T-cell (primary cell): ENCODE results near the gene TBCA. TPM values are rescaled to one million over a fixed set of nuclear protein-coding genes. Genes with fewer than 3 reads are reported as not detected.

ENCODE experiments used
- ATAC-seq, 4 experiments: fragments of 200-7000 bp in 3 of 4; fragments of 150-1000 bp in 1 of 4; cut with Tn5 transposase; replicated peaks in 1 of 4; 1 replicate in 3 of 4; 2 replicates in 1 of 4; pipeline ENCODE4 v1.10.0; 2021; ENCODE audit warnings: moderate library complexity in 3 of 4, mild to moderate bottlenecking in 2 of 4, moderate number of reproducible peaks in 1 of 4
- CTCF ChIA-PET, 2 donors: fragments of 300-600 bp; sonication (Branson Sonifier 250); formaldehyde crosslinking; loops; one replicate each; lab custom pipeline; 2022; ENCODE audit warnings: antibody characterized with exemption in 2 of 2; lab: Charles Lee
- POLR2A ChIA-PET, 2 donors: fragments of 300-600 bp; sonication (Branson Sonifier 250); formaldehyde crosslinking; loops; one replicate each; lab custom pipeline; 2022; ENCODE audit warnings: antibody characterized with exemption in 2 of 2; lab: Charles Lee
- DNase-seq, 35 experiments: peaks; one replicate each; pipeline versions ENCODE4 v3.0.0 to v3.0.0-alpha.2; 2013 to 2023
- H3K27ac ChIP-seq: one replicate; pipeline ENCODE4 v1.5.1; 2013; ENCODE audit warnings: low read length
- H3K27me3 ChIP-seq, 2 experiments: replicated peaks in 1 of 2; 1 replicate in 1 of 2; 2 replicates in 1 of 2; pipeline versions ENCODE4 v1.6.1 to v1.7.0; 2013; ENCODE audit warnings: low read length in 1 of 2, mixed read lengths in 1 of 2; ENCODE audit not compliant: control insufficient read depth in 2 of 2, insufficient read depth in 2 of 2; ENCODE audit errors: extremely low read depth in 1 of 2
- H3K36me3 ChIP-seq, 2 donors: 1 replicate in 1 of 2; 2 replicates in 1 of 2; pipeline versions ENCODE4 v1.6.1 to v1.7.0; 2013; ENCODE audit warnings: low read length in 1 of 2; ENCODE audit not compliant: control insufficient read depth in 2 of 2, insufficient read depth in 1 of 2; ENCODE audit errors: extremely low read depth in 1 of 2
- H3K4me1 ChIP-seq, 2 experiments: 1 replicate in 1 of 2; 2 replicates in 1 of 2; pipeline versions ENCODE4 v1.6.1 to v1.7.0; 2013; ENCODE audit warnings: low read length in 2 of 2, mixed read lengths in 1 of 2; ENCODE audit not compliant: insufficient read depth in 2 of 2, control insufficient read depth in 1 of 2; ENCODE audit errors: extremely low read depth in 1 of 2
- H3K4me3 ChIP-seq, 2 donors: 1 replicate in 1 of 2; 2 replicates in 1 of 2; pipeline versions ENCODE4 v1.5.1 to v1.7.0; 2013; ENCODE audit warnings: mild to moderate bottlenecking in 2 of 2, low read length in 1 of 2, moderate library complexity in 1 of 2; ENCODE audit not compliant: control insufficient read depth in 1 of 2; ENCODE audit errors: extremely low read depth in 1 of 2
- H3K9me3 ChIP-seq: 2 replicates; pipeline ENCODE4 v1.7.0; 2013
- H3K27ac Mint-ChIP-seq, 2 donors: one replicate each; pipeline ENCODE4 v1.8.0; 2020 to 2021; ENCODE audit warnings: mild to moderate bottlenecking in 2 of 2, mixed read lengths in 2 of 2
- H3K27me3 Mint-ChIP-seq, 2 donors: one replicate each; pipeline ENCODE4 v1.8.0; 2021 to 2022; ENCODE audit warnings: mixed read lengths in 2 of 2
- H3K36me3 Mint-ChIP-seq: one replicate; pipeline ENCODE4 v1.8.0; 2021; ENCODE audit warnings: mixed read lengths
- H3K4me1 Mint-ChIP-seq, 3 donors: one replicate each; pipeline ENCODE4 v1.8.0; 2020 to 2022; ENCODE audit warnings: mixed read lengths in 3 of 3, mild to moderate bottlenecking in 1 of 3
- H3K4me3 Mint-ChIP-seq, 3 donors: one replicate each; pipeline ENCODE4 v1.8.0; 2020 to 2022; ENCODE audit warnings: mild to moderate bottlenecking in 3 of 3, mixed read lengths in 3 of 3, moderate library complexity in 3 of 3
- H3K9me3 Mint-ChIP-seq, 3 donors: one replicate each; pipeline ENCODE4 v1.8.0; 2020 to 2022; ENCODE audit warnings: mixed read lengths in 3 of 3
- WGBS: methylation state at CpG from one replicate; pipeline ENCODE4 v1.1.5; 2013; ENCODE audit warnings: missing lambda C conversion rate; ENCODE audit not compliant: insufficient coverage; 5-methylcytosine and 5-hydroxymethylcytosine counted together
- total RNA-seq, 35 experiments: library from RNA in 6 of 35; stranded (reverse) in 6 of 35; fragments of 120-200 nt in 1 of 35; gene quantifications; one replicate each; pipeline versions ENCODE4 v1.2.1 to v1.2.4 and lab custom pipeline; 2013 to 2026

Gene TBCA, protein sequence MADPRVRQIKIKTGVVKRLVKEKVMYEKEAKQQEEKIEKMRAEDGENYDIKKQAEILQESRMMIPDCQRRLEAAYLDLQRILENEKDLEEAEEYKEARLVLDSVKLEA
- 100 to 1,000 TPM in 1 of 5 donors, 10 to 100 TPM in 4; 81.5 to 114 (median 93.4) TPM for total RNA-seq
- 95.5 TPM for total RNA-seq (2013)
- total RNA-seq (lab: John Stamatoyannopoulos, UW): 29.2 to 118 (median 40.2) reads per million in 29 experiments

DNA sequence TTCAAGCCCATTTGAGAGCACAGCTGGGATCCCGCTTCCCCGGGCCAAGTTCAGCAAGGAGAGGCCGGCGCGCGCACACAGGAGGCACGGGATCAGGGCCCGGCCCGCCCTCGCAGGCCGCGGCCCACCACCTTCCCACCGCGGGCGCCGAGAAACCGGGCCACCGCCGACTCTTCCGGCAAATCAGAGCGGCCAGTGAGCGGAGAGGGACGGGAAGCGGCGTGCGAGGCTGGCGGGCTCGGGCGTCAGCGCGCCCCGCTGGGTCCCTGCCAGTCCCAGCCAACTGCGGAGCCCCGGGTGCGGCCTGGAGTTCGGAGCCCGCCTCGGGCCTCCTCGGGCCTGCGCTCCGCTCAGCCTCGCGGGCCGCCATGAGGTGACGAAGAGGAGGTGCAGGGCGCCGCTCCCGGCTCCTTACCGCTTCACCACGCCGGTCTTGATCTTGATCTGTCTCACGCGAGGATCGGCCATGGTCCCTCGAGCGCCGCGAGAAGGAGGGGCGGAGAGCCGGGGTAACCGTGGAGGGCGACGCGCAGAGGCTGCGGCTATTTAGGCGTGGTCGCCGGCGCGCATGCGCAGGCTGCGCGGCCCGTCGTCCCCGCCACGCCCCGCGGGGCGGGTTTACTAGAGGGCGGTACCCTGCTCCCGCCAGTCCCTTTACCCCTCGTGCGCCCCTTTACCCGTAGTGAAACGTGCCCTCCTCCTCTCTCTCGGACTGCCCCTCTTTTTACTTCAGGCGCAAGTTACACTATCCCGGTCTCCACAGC is at the start of gene TBCA:
Gene TBCA, minus strand, starts transcription at position 550 of the 764 bp plus-strand sequence. Its CDS starts 82 bp downstream, at position 468.
- Mint-ChIP-seq H3K27me3 (no peaks in the 10 kb centered on the region), H3K9me3 (no peaks in the 10 kb centered on the region), H3K36me3 (peaks cover 18% of the 10 kb centered on the region), H3K27ac (peak within 1 kb of the TSS; percentile 97 to 98), H3K4me1 (peaks cover 36 to 51% (median 45%) of the 10 kb centered on the region in 3 donors), H3K4me3 (peak within 1 kb of the TSS; percentile 86 to 94 (median 92))
- no peaks in the 10 kb centered on the region for H3K9me3 ChIP-seq
- H3K27me3 ChIP-seq: no peaks in the 10 kb centered on the region
- ChIA-PET CTCF (no interaction called here), POLR2A (interaction anchor here in 1 of 2 donors (0.6 to 1.5 kb wide), 2 partner anchors 9 to 11 kb away, joined by 3 to 4 read pairs; no protein-coding TSS in a partner anchor)
- peak within 1 kb of the TSS; percentile 89 for H3K27ac ChIP-seq
- ATAC-seq (peak; percentile 85 to 88 (median 86)), DNase-seq (peak; percentile 83 to 96 (median 89))
- 0% methylated on average over 86 of the region's 89 CpGs for WGBS
- peak within 1 kb of the TSS; percentile 65 to 82 for H3K4me3 ChIP-seq
- peaks cover 21 to 24% of the 10 kb centered on the region in 2 experiments for H3K4me1 ChIP-seq
- peaks cover 0 to 5% of the 10 kb centered on the region in 2 donors for H3K36me3 ChIP-seq

GRCh38 chr5:77824981-77825380 is 48.8 kb upstream of the TBCA start:
- Histone ChIP-seq H3K4me1 (no peaks in the 10 kb centered on the region), H3K4me3 (no peak overlapping the region), H3K27ac (no peak overlapping the region), H3K27me3 (no peaks in the 10 kb centered on the region), H3K9me3 (no peaks in the 10 kb centered on the region), H3K36me3 (no peaks in the 10 kb centered on the region)
- H3K27me3 Mint-ChIP-seq: peaks cover 16 to 19% of the 10 kb centered on the region in 2 donors
- WGBS: no CpG with 5 or more reads among the region's 2 CpGs
- DNase-seq (no peak), ATAC-seq (no peak)
- no peak overlapping the region for H3K4me3 Mint-ChIP-seq
- no peaks in the 10 kb centered on the region for H3K36me3 Mint-ChIP-seq
- ChIA-PET CTCF (no interaction called here), POLR2A (no interaction called here)
- H3K9me3 Mint-ChIP-seq: no peaks in the 10 kb centered on the region
- H3K27ac Mint-ChIP-seq: no peak overlapping the region
- no peaks in the 10 kb centered on the region for H3K4me1 Mint-ChIP-seq

GRCh38 chr5:77816686-77817085 is 40.5 kb upstream of the TBCA start:
- Histone ChIP-seq H3K4me3 (no peak overlapping the region), H3K36me3 (no peaks in the 10 kb centered on the region), H3K27me3 (peaks cover 0 to 4% of the 10 kb centered on the region in 2 experiments), H3K9me3 (no peaks in the 10 kb centered on the region), H3K4me1 (no peaks in the 10 kb centered on the region), H3K27ac (no peak overlapping the region)
- ATAC-seq: no peak
- DNase-seq: no peak
- 57% methylated on average over 1 of the region's 2 CpGs for WGBS
- CTCF ChIA-PET: interaction anchor here in 1 of 2 donors (0.7 kb wide), 1 partner anchor 80 kb away, joined by 3 read pairs; no protein-coding TSS in a partner anchor
- no peaks in the 10 kb centered on the region for H3K4me1 Mint-ChIP-seq
- H3K27ac Mint-ChIP-seq: no peak overlapping the region
- no peaks in the 10 kb centered on the region for H3K9me3 Mint-ChIP-seq
- H3K27me3 Mint-ChIP-seq: no peaks in the 10 kb centered on the region
- H3K4me3 Mint-ChIP-seq: no peak overlapping the region
- POLR2A ChIA-PET: interaction anchor here in 1 of 2 donors (0.7 kb wide), 1 partner anchor 1444 kb away, joined by 3 read pairs; no protein-coding TSS in a partner anchor
- H3K36me3 Mint-ChIP-seq: no peaks in the 10 kb centered on the region

DNA sequence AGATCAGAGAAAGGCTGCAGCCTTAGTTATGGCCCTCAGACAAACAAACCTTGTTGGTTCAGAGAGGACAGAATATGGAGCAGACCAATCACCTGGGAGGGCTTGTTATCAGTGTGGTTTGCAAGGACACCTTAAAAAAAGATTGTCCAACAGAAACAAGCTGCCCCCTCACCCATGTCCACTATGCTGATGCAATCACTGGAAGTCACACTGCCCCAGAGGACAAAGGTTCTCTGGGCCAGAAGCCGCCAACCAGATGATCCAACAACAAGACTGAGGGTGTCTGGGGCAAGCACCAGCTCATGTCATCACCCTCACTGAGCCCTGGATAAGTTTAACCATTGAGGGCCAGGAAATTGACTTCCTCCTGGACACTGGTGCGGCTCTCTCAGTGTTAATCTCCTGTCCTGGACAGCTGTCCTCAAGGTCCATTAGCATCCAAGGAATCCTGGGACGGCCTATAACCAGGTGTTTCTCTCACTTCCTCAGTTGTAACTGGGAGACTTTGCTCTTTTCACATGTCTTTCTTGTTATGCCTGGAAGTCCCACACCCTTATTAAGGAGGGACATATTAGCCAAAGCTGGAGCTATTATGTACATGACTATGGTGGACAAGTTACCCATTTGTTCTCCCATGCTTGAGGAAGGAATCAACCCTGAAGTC is 36.9 kb upstream of the TBCA start:
- H3K27me3 Mint-ChIP-seq: no peaks in the 10 kb centered on the region
- peaks cover 4 to 14% (median 13%) of the 10 kb centered on the region in 3 donors for H3K9me3 Mint-ChIP-seq
- H3K36me3 ChIP-seq: no peaks in the 10 kb centered on the region
- ChIA-PET POLR2A (no interaction called here), CTCF (no interaction called here)
- no peaks in the 10 kb centered on the region for H3K9me3 ChIP-seq
- no peak overlapping the region for H3K27ac ChIP-seq
- H3K4me1 Mint-ChIP-seq: no peaks in the 10 kb centered on the region
- no peak overlapping the region for H3K4me3 Mint-ChIP-seq
- H3K27me3 ChIP-seq: peaks cover 0 to 4% of the 10 kb centered on the region in 2 experiments
- H3K4me3 ChIP-seq: no peak overlapping the region
- 91% methylated on average over 3 of the region's 3 CpGs for WGBS
- no peaks in the 10 kb centered on the region for H3K4me1 ChIP-seq
- H3K27ac Mint-ChIP-seq: no peak overlapping the region
- peaks cover 4% of the 10 kb centered on the region for H3K36me3 Mint-ChIP-seq
- DNase-seq (no peak), ATAC-seq (no peak)

DNA sequence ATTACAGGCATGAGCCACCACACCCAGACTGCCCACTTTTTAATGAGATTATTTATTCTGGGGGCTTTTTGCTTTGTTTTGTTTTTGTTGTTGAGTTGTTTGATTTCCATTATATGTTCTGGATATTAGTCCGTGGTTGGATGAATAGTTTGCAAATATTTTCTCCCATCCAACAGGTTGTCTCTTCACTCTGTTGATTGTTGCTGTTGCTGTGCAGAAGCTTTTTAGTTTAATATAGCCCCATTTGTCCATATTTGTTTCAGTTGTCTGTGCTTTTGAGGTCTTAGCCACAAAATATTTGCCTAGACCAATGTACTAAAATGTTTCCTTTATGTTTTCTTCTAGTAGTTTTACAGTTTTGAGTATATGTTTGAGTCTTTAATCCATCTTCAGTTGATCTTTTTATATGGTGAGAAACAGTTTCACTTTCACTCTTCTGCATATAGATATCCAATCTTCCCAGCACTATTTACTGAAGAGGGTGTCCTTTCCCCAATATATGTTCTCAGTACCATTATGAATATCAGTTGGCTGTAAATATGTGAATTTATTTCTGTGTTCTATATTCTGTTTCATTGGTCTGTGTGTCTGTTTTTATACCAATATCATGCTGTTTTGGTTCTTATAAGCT is 30.2 kb upstream of the TBCA start:
- CTCF ChIA-PET: interaction anchor here in 1 of 2 donors (1.0 kb wide), 1 partner anchor 319 kb away, joined by 3 read pairs; no protein-coding TSS in a partner anchor
- peak overlapping the region; percentile 60 to 73 (median 63) for H3K4me3 Mint-ChIP-seq
- ATAC-seq: peak in 2 of 4 experiments; percentile 31 to 44
- Histone ChIP-seq H3K9me3 (no peaks in the 10 kb centered on the region), H3K27ac (no peak overlapping the region), H3K36me3 (no peaks in the 10 kb centered on the region), H3K4me3 (no peak overlapping the region), H3K4me1 (peaks cover 0 to 3% of the 10 kb centered on the region in 2 experiments), H3K27me3 (no peaks in the 10 kb centered on the region)
- H3K27ac Mint-ChIP-seq: peak overlapping the region; percentile 73 to 92
- peaks cover 10 to 14% (median 13%) of the 10 kb centered on the region in 3 donors for H3K4me1 Mint-ChIP-seq
- no peaks in the 10 kb centered on the region for H3K27me3 Mint-ChIP-seq
- no CpG with 5 or more reads among the region's 1 CpG for WGBS
- POLR2A ChIA-PET: interaction anchor here in 1 of 2 donors (0.6 kb wide), 1 partner anchor 41 kb away, joined by 3 read pairs; no protein-coding TSS in a partner anchor
- peak in 1 of 35 experiments; percentile 6 for DNase-seq
- peaks cover 4 to 23% (median 22%) of the 10 kb centered on the region in 3 donors for H3K9me3 Mint-ChIP-seq
- H3K36me3 Mint-ChIP-seq: peaks cover 4% of the 10 kb centered on the region
